IgD-negative memory B cell (primary cell): ENCODE results near the gene EFHC2. TPM values are rescaled to one million over a fixed set of nuclear protein-coding genes. Genes with fewer than 3 reads are reported as not detected.

Experiments
- H3K27ac Mint-ChIP-seq, 3 donors: one replicate each; pipeline ENCODE4 v1.8.0; 2020 to 2022; ENCODE audit warnings: mild to moderate bottlenecking in 3 of 3, mixed read lengths in 3 of 3, moderate library complexity in 1 of 3
- H3K27me3 Mint-ChIP-seq: one replicate; pipeline ENCODE4 v1.8.0; 2021; ENCODE audit warnings: mixed read lengths
- H3K36me3 Mint-ChIP-seq: one replicate; pipeline ENCODE4 v1.8.0; 2020; ENCODE audit warnings: mild to moderate bottlenecking, mixed read lengths
- H3K4me1 Mint-ChIP-seq, 3 donors: one replicate each; pipeline ENCODE4 v1.8.0; 2020 to 2022; ENCODE audit warnings: mixed read lengths in 3 of 3, mild to moderate bottlenecking in 1 of 3
- H3K4me3 Mint-ChIP-seq, 4 donors: one replicate each; pipeline ENCODE4 v1.8.0; 2020 to 2022; ENCODE audit warnings: mild to moderate bottlenecking in 4 of 4, mixed read lengths in 4 of 4, moderate library complexity in 3 of 4
- H3K9me3 Mint-ChIP-seq, 3 donors: one replicate each; pipeline ENCODE4 v1.8.0; 2020 to 2021; ENCODE audit warnings: mixed read lengths in 3 of 3, mild to moderate bottlenecking in 1 of 3
- polyA plus RNA-seq: library from polyadenylated mRNA; unstranded; fragments of 300-500 nt; fragmentation: Illumina TruSeq; gene quantifications from one replicate; pipeline ENCODE4 v1.2.3, GENCODE V29; 2021

The EFHC2 gene
- polyA plus RNA-seq, 1 donor from 2014 or later: not detected

- Mint-ChIP-seq H3K27me3 (peaks cover 4% of the 10 kb centered on the region), H3K27ac (no peak overlapping the region), H3K4me1 (no peaks in the 10 kb centered on the region), H3K36me3 (no peaks in the 10 kb centered on the region), H3K9me3 (peaks cover 2 to 16% (median 13%) of the 10 kb centered on the region in 3 donors), H3K4me3 (no peak overlapping the region)
Measured at GRCh38 chrX:44105228-44105913, 238.1 kb downstream of the EFHC2 start.

GRCh38 chrX:44104699-44105098 is 238.8 kb downstream of the EFHC2 start:
- no peaks in the 10 kb centered on the region for H3K4me1 Mint-ChIP-seq
- no peak overlapping the region for H3K4me3 Mint-ChIP-seq
- peaks cover 2 to 16% (median 13%) of the 10 kb centered on the region in 3 donors for H3K9me3 Mint-ChIP-seq
- H3K27me3 Mint-ChIP-seq: peaks cover 5% of the 10 kb centered on the region
- no peak overlapping the region for H3K27ac Mint-ChIP-seq
- H3K36me3 Mint-ChIP-seq: no peaks in the 10 kb centered on the region

- Mint-ChIP-seq H3K36me3 (no peaks in the 10 kb centered on the region), H3K4me1 (no peaks in the 10 kb centered on the region), H3K4me3 (no peak overlapping the region), H3K9me3 (peaks cover 0 to 2% (median under 1%) of the 10 kb centered on the region in 3 donors), H3K27ac (no peak overlapping the region), H3K27me3 (peaks cover 12% of the 10 kb centered on the region)
Measured at GRCh38 chrX:44101281-44101680, 242.2 kb downstream of the EFHC2 start.

DNA sequence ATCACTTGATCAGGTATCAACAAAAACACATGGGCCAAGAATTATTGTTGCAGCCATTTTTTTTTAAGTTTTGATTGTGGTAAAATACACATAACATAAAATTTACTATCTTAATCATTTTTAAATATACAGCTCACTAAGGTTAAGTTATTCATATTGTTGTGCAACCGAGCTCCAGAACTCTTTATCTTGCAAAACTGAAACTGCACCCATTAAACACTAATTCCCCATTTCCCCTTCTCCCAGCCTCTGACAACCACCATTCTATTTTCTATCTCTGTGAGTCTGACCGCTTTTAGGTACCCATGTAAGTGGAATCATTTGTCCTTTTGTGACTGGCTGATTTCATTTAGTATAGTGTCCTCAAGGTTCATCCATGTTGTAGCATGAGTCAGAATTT is 244.1 kb downstream of the EFHC2 start:
- H3K27me3 Mint-ChIP-seq: peaks cover 15% of the 10 kb centered on the region

More for the DNA sequence above, 244.1 kb downstream of the EFHC2 start:
- Mint-ChIP-seq H3K4me3 (no peak overlapping the region), H3K27ac (no peak overlapping the region), H3K4me1 (no peaks in the 10 kb centered on the region), H3K36me3 (no peaks in the 10 kb centered on the region), H3K9me3 (no peaks in the 10 kb centered on the region)

Other genes with a start within 250 kb of the EFHC2 start
- gene FUNDC1, start 199.2 kb upstream of the EFHC2 start, polyA plus RNA-seq: 21.3 TPM